ENCODE measurements around the gene IL3. TPM values are rescaled to one million over a fixed set of nuclear protein-coding genes. Genes with fewer than 3 reads are reported as not detected.
A peak's percentile ranks its signal among the peaks of the same experiment; 100 is the strongest.

Gene IL3
- total RNA-seq, 4 donors from 2014 or later = not detected

DNA sequence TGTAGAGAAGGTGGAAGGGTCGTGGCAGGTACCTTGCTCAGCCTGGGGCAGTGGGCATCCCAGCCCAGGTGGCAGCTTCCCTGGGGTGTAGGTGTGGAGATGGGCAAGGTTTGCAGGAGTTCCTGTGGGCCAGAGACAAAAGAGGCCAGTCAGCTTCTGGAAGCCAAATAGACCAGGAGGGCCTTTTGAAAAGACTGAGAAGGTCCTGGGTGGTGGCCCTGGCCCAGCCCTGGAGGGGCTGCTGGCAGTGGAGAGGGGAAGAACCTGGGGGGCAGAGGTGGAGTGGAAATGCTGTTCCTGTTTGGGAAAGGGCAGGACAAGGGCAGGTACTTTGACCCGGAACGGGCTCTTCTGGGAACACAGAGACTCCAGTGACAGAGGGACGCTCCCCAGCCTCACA lies 7.0 kb upstream of the IL3 start:
- no peak for ATAC-seq (ENCODE audit: low FRiP score)
- DNase-seq (ENCODE audit: low spot score) = no peak

DNA sequence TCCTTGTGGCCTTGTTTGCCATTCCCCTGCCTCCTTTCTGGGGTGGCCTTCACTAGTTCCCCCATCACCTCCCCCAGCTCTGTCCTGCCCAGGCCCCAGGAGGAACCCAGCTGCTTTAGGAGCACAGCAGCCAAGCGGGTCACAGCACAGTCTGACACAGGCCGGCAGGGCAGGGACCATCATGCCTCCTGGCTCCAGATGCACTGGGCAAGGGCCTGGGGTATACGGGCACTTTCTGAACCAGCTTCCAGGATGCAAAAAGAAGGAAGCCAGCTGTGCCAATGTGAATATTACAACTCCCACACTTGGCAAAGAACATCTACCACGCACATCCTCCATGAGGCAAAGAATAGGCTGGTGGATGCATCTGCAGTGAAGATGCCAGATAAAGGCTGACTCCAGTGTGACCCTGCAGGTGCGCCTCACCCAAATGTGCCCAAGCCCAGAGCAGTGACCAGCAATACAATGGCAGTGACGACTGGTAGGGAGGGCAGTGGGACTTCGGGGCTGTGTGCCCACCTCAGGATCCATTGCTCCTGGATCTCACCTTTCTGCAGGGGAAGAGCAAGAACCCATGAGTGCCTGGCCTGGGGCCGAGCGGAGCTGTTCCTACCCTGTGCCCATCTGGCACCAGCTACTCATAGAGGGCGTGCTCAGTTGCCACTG lies 6.3 kb upstream of the IL3 start:
- no peak for TF ChIP-seq CTCF (IDR thresholded peaks at IDR 0.05)

More for the DNA sequence above, 7.0 kb upstream of the IL3 start:
- TF ChIP-seq CTCF (IDR thresholded peaks at IDR 0.05) = no peak

DNA sequence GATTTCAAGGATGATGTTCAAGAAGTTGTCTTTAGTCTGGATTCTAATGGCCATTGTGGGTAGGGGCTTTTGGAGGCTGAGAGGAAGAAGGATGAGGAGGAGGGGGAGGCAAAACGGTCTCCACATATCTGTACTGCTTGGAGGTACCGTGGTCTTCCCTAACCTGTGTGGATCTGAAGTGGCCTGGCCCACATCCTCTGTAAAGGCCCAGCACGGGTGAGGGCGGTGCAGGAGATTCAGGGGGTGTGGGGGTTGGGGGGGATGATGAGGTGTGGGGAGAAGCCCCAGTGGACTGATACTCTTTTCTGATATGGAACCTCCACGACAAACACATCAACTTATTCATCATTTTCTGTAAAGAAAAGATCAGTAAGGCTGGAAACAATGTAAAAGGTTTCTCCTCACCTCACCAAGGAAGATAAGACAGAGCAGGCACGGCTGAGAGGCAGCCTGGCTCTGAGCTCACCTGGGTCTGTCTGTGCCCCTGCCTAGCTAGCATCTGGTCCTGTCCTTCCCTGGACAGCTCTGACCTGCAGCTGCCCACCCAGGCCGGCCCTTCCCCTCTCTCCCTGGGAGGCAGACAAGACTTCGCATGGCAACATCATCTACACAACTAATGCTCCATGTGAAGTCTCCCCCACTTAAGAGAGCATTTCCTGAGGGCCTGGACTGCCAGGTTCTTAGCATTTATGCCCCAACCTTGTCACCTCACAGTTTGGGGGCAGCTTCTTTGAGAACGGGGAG lies 5.6 kb upstream of the IL3 start:
- DNase-seq (ENCODE audit: low spot score) = peak; percentile 5
- ATAC-seq (ENCODE audit: low FRiP score) = no peak
- TF ChIP-seq CTCF (IDR thresholded peaks at IDR 0.05) = no peak

More for the DNA sequence above, 6.3 kb upstream of the IL3 start:
- no peak for ATAC-seq (ENCODE audit: low FRiP score)
- DNase-seq (ENCODE audit: low spot score) = peak; percentile 14

GRCh38 chr5:132055441-132055807 lies 5.0 kb upstream of the IL3 start:
- TF ChIP-seq CTCF (IDR thresholded peaks at IDR 0.05) = no peak
- DNase-seq (ENCODE audit: low spot score) (no peak), ATAC-seq (ENCODE audit: low FRiP score) (no peak)

- ATAC-seq (ENCODE audit: low FRiP score) (no peak), DNase-seq (ENCODE audit: low spot score) (peak; percentile 14)
- no peak for TF ChIP-seq CTCF (IDR thresholded peaks at IDR 0.05)
Observed at GRCh38 chr5:132055808-132056609, 4.4 kb upstream of the IL3 start.

DNA sequence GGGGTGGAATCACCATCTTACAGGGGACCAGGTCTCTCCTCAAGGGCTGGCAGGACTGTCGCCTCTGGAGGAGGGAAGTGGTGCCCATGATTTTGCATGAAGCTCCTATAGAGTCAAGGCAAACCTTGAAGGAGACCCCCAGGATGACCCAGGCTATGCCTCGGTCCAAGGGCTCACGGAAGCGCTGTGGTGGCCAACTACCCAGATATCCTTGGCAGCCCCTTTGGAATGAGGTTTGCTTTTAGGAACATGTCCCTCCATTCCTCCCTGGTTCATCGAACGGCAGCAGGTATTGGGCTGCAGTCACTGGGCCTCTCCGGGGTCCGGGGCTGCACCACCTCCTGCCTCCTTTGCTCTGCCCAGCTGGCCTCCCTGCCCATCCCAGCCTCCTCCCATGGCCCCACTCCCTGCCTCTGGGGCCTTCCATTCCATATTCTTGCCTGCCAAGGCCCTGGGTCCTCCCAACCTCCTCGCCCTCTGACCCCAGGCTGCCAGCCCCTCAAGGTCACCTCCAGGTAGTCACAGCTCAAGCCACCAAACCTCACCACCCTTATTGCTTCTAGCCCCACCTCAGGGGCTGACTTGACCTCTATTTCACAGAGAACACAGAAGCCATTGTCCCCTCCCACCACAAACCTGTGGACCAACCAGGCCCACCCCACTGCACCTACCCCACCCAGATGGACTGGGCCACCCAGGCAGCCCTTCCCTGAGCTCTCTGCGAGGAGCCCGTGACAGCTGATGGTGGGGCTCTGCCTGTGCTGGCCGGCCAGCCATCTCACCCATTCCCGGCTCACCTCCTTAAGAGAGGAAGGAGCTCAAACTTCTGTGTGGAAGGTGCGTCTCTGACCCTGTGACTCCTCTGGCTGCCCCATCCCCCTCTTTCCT lies 3.6 kb upstream of the IL3 start:
- ATAC-seq (ENCODE audit: low FRiP score) (no peak), DNase-seq (ENCODE audit: low spot score) (peak; percentile 14)
- TF ChIP-seq CTCF (IDR thresholded peaks at IDR 0.05) = no peak
